Measurements from ENCODE around the gene PPFIA3.
"Not testable (repeated sequence)": the region's sequence is repeated elsewhere in the genome, so short reads cannot be mapped to it uniquely, and the experiment has no call there.

DNA sequence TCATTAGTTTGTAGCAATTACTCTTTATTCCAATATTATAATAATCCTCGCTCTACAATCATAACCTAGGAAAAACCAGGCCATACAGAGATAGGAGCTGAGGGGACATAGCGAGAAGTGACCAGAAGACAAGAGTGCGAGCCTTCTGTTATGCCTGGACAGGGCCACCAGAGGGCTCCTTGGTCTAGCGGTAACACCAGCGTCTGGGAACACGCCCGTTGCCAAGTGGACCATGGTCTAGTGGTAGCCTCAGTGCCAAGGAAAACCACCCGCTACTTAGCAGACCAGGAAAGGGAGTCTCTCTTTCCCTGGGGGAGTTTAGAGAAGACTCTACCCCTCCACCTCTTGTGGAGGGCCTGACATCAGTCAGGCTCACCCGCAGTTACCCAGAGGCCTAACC lies 44.5 kb upstream of the PPFIA3 start:
- TF ChIP-seq, protein P1, sequence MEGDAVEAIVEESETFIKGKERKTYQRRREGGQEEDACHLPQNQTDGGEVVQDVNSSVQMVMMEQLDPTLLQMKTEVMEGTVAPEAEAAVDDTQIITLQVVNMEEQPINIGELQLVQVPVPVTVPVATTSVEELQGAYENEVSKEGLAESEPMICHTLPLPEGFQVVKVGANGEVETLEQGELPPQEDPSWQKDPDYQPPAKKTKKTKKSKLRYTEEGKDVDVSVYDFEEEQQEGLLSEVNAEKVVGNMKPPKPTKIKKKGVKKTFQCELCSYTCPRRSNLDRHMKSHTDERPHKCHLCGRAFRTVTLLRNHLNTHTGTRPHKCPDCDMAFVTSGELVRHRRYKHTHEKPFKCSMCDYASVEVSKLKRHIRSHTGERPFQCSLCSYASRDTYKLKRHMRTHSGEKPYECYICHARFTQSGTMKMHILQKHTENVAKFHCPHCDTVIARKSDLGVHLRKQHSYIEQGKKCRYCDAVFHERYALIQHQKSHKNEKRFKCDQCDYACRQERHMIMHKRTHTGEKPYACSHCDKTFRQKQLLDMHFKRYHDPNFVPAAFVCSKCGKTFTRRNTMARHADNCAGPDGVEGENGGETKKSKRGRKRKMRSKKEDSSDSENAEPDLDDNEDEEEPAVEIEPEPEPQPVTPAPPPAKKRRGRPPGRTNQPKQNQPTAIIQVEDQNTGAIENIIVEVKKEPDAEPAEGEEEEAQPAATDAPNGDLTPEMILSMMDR (IDR thresholded peaks at IDR 0.05; ENCODE audit: insufficient read depth, low read length, poor library complexity, severe bottlenecking), result not testable (repeated sequence)
- TF ChIP-seq EZH2phosphoT487 (conservative IDR thresholded peaks at IDR 0.05; ENCODE audit: low read length), result not testable (repeated sequence)

All from SU-DHL-6 (cell line).